A673 (cell line): ENCODE data around the gene RHOC.

ENCODE experiments used
- CTCF ChIP-seq: fragments of 300-800, 200-600 bp; sonication (generic); conservative IDR thresholded peaks from 2 replicates; pipeline ENCODE4 v1.5.1; 2017; ENCODE audit warnings: low read depth, mild to moderate bottlenecking, antibody characterized with exemption, low read length, moderate library complexity, mixed read lengths
- EZH2 ChIP-seq: fragments of 200-600 bp; sonication (generic); IDR thresholded peaks from 2 replicates; pipeline ENCODE4 v1.6.1; 2017; ENCODE audit warnings: borderline replicate concordance, low read depth, mild to moderate bottlenecking, mixed read lengths, antibody characterized with exemption, low read length; ENCODE audit not compliant: poor library complexity, severe bottlenecking

- TF ChIP-seq EZH2: no peak
- TF ChIP-seq CTCF: peak; percentile 85
Measured at GRCh38 chr1:112718691-112719418, 11.9 kb upstream of the RHOC start.
